ENCODE measurements around the gene PTPRO. TPM values are rescaled to one million over a fixed set of nuclear protein-coding genes. Genes with fewer than 3 reads are reported as not detected.

Gene PTPRO
- total RNA-seq, 1 donor = under 0.01 TPM

DNA sequence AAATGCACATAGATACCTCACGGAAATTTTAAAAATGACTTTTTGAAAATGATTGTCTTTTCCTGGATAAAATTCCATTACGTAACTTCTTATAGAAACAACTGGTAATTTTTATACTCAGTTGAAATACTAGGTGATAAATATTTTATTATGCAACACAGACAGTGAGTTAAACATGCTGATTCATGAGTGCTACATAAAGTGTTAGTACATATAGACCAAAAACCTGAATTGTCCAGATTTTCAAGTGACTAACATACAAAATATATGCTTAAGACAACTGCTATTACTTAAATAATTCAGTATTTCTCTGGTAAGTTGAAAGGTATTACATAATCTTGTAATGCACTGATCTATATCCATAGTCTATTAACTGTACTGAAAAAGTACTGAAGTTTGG lies 11.9 kb downstream of the PTPRO start:
- no peak for DNase-seq (ENCODE audit: insufficient read length, low spot score, missing footprints)
- Histone ChIP-seq H3K4me2 (ENCODE audit: insufficient read depth, low read length) (no peak overlapping the region), H3K4me1 (ENCODE audit: insufficient read depth, low read length) (peaks cover 13% of the 10 kb centered on the region), H3K27me3 (ENCODE audit: insufficient read depth, low read length) (peaks cover 2% of the 10 kb centered on the region), H3K4me3 (ENCODE audit: insufficient read depth, low read length) (no peak overlapping the region), H4K20me1 (ENCODE audit: insufficient read depth, low read length) (no peaks in the 10 kb centered on the region), H2AFZ (ENCODE audit: low read length) (no peak overlapping the region), H3K79me2 (ENCODE audit: insufficient read depth, low read length) (no peaks in the 10 kb centered on the region), H3K27ac (ENCODE audit: low read depth, low read length) (no peak overlapping the region), H3K36me3 (ENCODE audit: insufficient read depth, low read length) (no peaks in the 10 kb centered on the region), H3K9me3 (ENCODE audit: low read depth, low read length) (no peaks in the 10 kb centered on the region)
- TF ChIP-seq, protein P1, sequence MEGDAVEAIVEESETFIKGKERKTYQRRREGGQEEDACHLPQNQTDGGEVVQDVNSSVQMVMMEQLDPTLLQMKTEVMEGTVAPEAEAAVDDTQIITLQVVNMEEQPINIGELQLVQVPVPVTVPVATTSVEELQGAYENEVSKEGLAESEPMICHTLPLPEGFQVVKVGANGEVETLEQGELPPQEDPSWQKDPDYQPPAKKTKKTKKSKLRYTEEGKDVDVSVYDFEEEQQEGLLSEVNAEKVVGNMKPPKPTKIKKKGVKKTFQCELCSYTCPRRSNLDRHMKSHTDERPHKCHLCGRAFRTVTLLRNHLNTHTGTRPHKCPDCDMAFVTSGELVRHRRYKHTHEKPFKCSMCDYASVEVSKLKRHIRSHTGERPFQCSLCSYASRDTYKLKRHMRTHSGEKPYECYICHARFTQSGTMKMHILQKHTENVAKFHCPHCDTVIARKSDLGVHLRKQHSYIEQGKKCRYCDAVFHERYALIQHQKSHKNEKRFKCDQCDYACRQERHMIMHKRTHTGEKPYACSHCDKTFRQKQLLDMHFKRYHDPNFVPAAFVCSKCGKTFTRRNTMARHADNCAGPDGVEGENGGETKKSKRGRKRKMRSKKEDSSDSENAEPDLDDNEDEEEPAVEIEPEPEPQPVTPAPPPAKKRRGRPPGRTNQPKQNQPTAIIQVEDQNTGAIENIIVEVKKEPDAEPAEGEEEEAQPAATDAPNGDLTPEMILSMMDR (IDR thresholded peaks at IDR 0.05; ENCODE audit: extremely low read depth, low read depth, low read length) = no peak

- no peaks in the 10 kb centered on the region for H3K9me3 ChIP-seq (ENCODE audit: low read depth, low read length)
- H3K27me3 ChIP-seq (ENCODE audit: insufficient read depth, low read length) = peaks cover 2% of the 10 kb centered on the region
- H3K4me3 ChIP-seq (ENCODE audit: insufficient read depth, low read length) = no peak overlapping the region
- H3K4me2 ChIP-seq (ENCODE audit: insufficient read depth, low read length) = no peak overlapping the region
- no peak overlapping the region for H2AFZ ChIP-seq (ENCODE audit: low read length)
- H4K20me1 ChIP-seq (ENCODE audit: insufficient read depth, low read length) = no peaks in the 10 kb centered on the region
- H3K27ac ChIP-seq (ENCODE audit: low read depth, low read length) = no peak overlapping the region
- H3K36me3 ChIP-seq (ENCODE audit: insufficient read depth, low read length) = no peaks in the 10 kb centered on the region
- TF ChIP-seq, protein P1 (IDR thresholded peaks at IDR 0.05; ENCODE audit: extremely low read depth, low read depth, low read length) = no peak
- H3K4me1 ChIP-seq (ENCODE audit: insufficient read depth, low read length) = peaks cover 13% of the 10 kb centered on the region
- DNase-seq (ENCODE audit: insufficient read length, low spot score, missing footprints) = no peak
- no peaks in the 10 kb centered on the region for H3K79me2 ChIP-seq (ENCODE audit: insufficient read depth, low read length)
Measured at GRCh38 chr12:15335959-15336358, 13.7 kb downstream of the PTPRO start.

GRCh38 chr12:15336768-15337553 lies 14.7 kb downstream of the PTPRO start:
- Histone ChIP-seq H3K27me3 (ENCODE audit: insufficient read depth, low read length) (peaks cover 2% of the 10 kb centered on the region), H3K79me2 (ENCODE audit: insufficient read depth, low read length) (no peaks in the 10 kb centered on the region), H3K4me3 (ENCODE audit: insufficient read depth, low read length) (peak overlapping the region; percentile 18), H4K20me1 (ENCODE audit: insufficient read depth, low read length) (no peaks in the 10 kb centered on the region), H3K9me3 (ENCODE audit: low read depth, low read length) (no peaks in the 10 kb centered on the region), H3K36me3 (ENCODE audit: insufficient read depth, low read length) (no peaks in the 10 kb centered on the region), H2AFZ (ENCODE audit: low read length) (peak overlapping the region; percentile 52), H3K4me1 (ENCODE audit: insufficient read depth, low read length) (peaks cover 13% of the 10 kb centered on the region), H3K4me2 (ENCODE audit: insufficient read depth, low read length) (peak overlapping the region; percentile 75), H3K27ac (ENCODE audit: low read depth, low read length) (no peak overlapping the region)
- TF ChIP-seq, protein P1 (IDR thresholded peaks at IDR 0.05; ENCODE audit: extremely low read depth, low read depth, low read length) = no peak
- DNase-seq (ENCODE audit: insufficient read length, low spot score, missing footprints) = no peak

DNA sequence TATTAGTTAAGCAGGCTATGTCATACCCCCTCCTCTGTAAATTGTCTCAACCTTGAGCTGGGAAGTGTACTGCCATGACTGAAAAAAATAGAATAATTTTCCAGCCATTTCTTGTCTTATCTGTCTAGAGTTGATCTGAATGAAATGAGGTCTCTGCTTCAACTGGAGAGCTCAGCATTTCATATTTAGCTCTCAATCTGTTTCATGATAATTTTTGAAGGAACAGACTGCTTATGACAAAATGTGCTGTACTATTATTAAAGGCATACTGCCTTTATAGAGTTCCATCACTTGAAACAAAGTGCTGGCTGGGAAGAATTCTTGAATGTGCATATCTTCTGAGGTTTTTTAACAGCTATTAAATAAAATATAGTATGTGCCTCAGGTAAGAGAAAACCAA lies 19.1 kb downstream of the PTPRO start:
- no peak for DNase-seq (ENCODE audit: insufficient read length, low spot score, missing footprints)
- H3K9me3 ChIP-seq (ENCODE audit: low read depth, low read length) = no peaks in the 10 kb centered on the region
- no peak overlapping the region for H3K4me2 ChIP-seq (ENCODE audit: insufficient read depth, low read length)
- H3K4me3 ChIP-seq (ENCODE audit: insufficient read depth, low read length) = no peak overlapping the region
- H3K27me3 ChIP-seq (ENCODE audit: insufficient read depth, low read length) = peaks cover 2% of the 10 kb centered on the region
- H3K27ac ChIP-seq (ENCODE audit: low read depth, low read length) = no peak overlapping the region
- H2AFZ ChIP-seq (ENCODE audit: low read length) = no peak overlapping the region
- H4K20me1 ChIP-seq (ENCODE audit: insufficient read depth, low read length) = no peaks in the 10 kb centered on the region
- TF ChIP-seq, protein P1 (IDR thresholded peaks at IDR 0.05; ENCODE audit: extremely low read depth, low read depth, low read length) = no peak
- H3K36me3 ChIP-seq (ENCODE audit: insufficient read depth, low read length) = no peaks in the 10 kb centered on the region
- no peaks in the 10 kb centered on the region for H3K79me2 ChIP-seq (ENCODE audit: insufficient read depth, low read length)
- peaks cover 13% of the 10 kb centered on the region for H3K4me1 ChIP-seq (ENCODE audit: insufficient read depth, low read length)
